Ishikawa (cell line): ENCODE measurements around the gene SPIB.

Source experiments
- CEBPB ChIP-seq: IDR thresholded peaks from 2 replicates; pipeline ENCODE4 v1.6.1; 2012
- CREB1 ChIP-seq: IDR thresholded peaks from 2 replicates; pipeline ENCODE4 v1.6.1; 2012; ENCODE audit warnings: low read depth
- EGR1 ChIP-seq: IDR thresholded peaks from 2 replicates; pipeline ENCODE4 v1.6.1; 2012
- EP300 ChIP-seq: IDR thresholded peaks from 2 replicates; pipeline ENCODE4 v1.6.1; 2012; ENCODE audit warnings: borderline replicate concordance
- FOXM1 ChIP-seq: IDR thresholded peaks from 2 replicates; pipeline ENCODE4 v1.6.1; 2012; ENCODE audit warnings: low read depth, borderline replicate concordance
- NFIC ChIP-seq: IDR thresholded peaks from 2 replicates; pipeline ENCODE4 v1.6.1; 2012
- RAD21 ChIP-seq: IDR thresholded peaks from 2 replicates; pipeline ENCODE4 v1.6.1; 2012; ENCODE audit warnings: low read depth
- TAF1 ChIP-seq: IDR thresholded peaks from 2 replicates; pipeline ENCODE4 v1.6.1; 2012; ENCODE audit warnings: low read depth, mild to moderate bottlenecking
- TCF12 ChIP-seq: IDR thresholded peaks from 2 replicates; pipeline ENCODE4 v1.6.1; 2012; ENCODE audit warnings: low read depth
- TEAD4 ChIP-seq: IDR thresholded peaks from 2 replicates; pipeline ENCODE4 v1.6.1; 2012
- YY1 ChIP-seq: IDR thresholded peaks from 2 replicates; pipeline ENCODE4 v1.6.1; 2012; ENCODE audit warnings: low read depth
- ZBTB7A ChIP-seq: IDR thresholded peaks from 2 replicates; pipeline ENCODE4 v1.6.1; 2012; ENCODE audit warnings: low read depth
- TF ChIP-seq, protein P1 (sequence below): IDR thresholded peaks from 2 replicates; pipeline ENCODE4 v1.6.1; 2012
- TF ChIP-seq, protein P2 (sequence below): IDR thresholded peaks from 2 replicates; pipeline ENCODE4 v1.6.1; 2012
- TF ChIP-seq, protein P3 (sequence below): IDR thresholded peaks from 2 replicates; pipeline ENCODE4 v1.6.1; 2012; ENCODE audit warnings: low read depth, mild to moderate bottlenecking

Gene SPIB

DNA sequence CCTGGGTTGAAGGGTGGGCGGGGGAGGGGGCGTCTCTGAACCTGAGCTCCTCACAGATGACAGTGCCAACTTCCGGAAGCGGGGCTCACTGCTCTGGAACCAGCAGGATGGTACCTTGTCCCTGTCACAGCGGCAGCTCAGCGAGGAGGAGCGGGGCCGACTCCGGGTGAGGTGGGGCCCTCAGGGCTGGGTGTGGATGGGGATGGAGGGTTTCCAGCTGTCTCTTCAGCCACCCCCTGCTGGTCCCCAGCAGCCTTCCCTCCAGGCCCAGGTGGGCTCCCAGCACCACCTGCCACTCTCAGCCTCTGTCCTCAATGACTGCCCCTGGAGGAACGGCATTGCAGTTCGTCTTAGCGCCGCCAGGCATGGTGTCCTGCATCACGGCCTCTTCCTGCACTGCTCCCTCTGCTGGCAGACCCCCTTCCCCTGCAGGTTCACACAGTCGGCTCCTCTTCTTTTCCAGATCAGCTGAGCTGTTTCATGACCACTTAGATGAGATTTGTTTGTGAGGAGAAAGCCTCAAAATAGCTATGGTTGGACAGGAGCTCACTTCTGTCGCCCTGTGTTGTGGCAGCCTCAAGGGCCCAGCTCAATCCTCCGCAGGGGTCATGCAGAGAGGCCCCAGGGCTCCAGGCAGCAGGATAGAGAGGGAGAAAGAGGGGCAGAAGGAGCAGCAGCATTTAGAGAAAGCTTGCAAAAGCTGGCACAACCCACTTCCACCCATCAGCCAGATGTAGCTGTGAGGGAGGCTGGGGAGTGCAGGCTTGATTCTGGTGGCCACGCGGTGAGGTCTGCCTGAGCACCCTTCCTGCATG lies 60.4 kb downstream of the SPIB start:
- no peak for TF ChIP-seq ZBTB7A
- TF ChIP-seq CREB1 = no peak
- no peak for TF ChIP-seq EP300
- TF ChIP-seq RAD21 = no peak
- TF ChIP-seq, protein P1, sequence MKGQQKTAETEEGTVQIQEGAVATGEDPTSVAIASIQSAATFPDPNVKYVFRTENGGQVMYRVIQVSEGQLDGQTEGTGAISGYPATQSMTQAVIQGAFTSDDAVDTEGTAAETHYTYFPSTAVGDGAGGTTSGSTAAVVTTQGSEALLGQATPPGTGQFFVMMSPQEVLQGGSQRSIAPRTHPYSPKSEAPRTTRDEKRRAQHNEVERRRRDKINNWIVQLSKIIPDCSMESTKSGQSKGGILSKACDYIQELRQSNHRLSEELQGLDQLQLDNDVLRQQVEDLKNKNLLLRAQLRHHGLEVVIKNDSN = no peak
- no peak for TF ChIP-seq NFIC
- TF ChIP-seq, protein P2, sequence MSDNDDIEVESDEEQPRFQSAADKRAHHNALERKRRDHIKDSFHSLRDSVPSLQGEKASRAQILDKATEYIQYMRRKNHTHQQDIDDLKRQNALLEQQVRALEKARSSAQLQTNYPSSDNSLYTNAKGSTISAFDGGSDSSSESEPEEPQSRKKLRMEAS = no peak

DNA sequence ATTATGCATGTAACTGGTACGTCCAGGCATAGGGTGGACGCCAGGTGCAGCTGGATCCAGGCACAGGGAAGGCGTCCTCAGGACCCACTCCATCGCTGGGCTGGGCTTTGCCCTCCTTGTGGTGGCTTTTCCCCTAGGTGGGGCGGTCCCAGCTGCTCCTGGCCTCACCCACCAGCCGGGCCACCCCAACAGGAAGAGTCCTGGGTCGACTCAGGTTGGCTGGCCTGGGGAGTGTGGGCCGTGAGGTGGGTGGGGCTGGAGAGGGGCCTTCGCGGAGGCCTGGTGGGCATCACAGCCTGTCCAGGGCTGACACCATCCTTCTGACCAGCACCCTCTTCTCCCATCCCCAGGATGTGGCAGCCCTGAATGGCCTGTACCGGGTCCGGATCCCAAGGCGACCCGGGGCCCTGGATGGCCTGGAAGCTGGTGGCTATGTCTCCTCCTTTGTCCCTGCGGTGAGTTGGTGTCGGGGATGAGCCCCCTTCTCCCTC lies 61.1 kb downstream of the SPIB start:
- no peak for TF ChIP-seq TCF12

DNA sequence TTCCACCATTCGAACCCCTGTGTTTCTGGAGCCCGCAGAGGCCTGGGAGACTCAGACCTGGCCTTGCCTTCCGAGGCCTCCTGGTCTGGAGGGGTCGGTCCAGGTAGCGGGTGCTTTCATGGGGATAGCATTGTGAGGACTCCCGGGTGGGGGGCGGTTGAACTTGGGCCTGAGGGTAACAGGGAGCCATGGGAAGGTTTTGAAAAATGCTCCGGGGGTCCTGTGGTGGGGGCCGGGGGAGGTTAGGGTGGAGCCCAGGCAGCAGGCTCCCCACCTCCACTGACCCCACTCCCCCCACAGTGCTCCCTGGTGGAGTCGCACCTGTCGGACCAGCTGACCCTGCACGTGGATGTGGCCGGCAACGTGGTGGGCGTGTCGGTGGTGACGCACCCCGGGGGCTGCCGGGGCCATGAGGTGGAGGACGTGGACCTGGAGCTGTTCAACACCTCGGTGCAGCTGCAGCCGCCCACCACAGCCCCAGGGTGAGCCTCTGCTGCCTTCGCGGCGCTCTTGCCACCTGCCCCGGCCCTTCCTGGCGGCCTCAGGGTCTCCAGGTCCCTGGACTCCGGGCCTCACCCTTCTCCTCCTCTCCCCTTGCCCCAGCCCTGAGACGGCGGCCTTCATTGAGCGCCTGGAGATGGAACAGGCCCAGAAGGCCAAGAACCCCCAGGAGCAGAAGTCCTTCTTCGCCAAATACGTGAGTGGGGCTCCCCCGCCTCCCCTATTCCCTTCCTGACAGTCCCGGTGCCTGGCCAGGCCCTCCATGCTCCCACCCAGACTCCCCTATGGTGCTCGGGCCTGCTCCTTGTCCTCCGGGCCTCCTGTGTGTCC lies 61.8 kb downstream of the SPIB start:
- TF ChIP-seq TAF1 (no peak), FOXM1 (no peak), ZBTB7A (no peak), TCF12 (no peak), EP300 (no peak), RAD21 (no peak), YY1 (no peak), EGR1 (no peak), CEBPB (no peak), NFIC (no peak), TEAD4 (no peak), CREB1 (no peak)
- TF ChIP-seq, protein P3, sequence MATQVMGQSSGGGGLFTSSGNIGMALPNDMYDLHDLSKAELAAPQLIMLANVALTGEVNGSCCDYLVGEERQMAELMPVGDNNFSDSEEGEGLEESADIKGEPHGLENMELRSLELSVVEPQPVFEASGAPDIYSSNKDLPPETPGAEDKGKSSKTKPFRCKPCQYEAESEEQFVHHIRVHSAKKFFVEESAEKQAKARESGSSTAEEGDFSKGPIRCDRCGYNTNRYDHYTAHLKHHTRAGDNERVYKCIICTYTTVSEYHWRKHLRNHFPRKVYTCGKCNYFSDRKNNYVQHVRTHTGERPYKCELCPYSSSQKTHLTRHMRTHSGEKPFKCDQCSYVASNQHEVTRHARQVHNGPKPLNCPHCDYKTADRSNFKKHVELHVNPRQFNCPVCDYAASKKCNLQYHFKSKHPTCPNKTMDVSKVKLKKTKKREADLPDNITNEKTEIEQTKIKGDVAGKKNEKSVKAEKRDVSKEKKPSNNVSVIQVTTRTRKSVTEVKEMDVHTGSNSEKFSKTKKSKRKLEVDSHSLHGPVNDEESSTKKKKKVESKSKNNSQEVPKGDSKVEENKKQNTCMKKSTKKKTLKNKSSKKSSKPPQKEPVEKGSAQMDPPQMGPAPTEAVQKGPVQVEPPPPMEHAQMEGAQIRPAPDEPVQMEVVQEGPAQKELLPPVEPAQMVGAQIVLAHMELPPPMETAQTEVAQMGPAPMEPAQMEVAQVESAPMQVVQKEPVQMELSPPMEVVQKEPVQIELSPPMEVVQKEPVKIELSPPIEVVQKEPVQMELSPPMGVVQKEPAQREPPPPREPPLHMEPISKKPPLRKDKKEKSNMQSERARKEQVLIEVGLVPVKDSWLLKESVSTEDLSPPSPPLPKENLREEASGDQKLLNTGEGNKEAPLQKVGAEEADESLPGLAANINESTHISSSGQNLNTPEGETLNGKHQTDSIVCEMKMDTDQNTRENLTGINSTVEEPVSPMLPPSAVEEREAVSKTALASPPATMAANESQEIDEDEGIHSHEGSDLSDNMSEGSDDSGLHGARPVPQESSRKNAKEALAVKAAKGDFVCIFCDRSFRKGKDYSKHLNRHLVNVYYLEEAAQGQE = no peak
- TF ChIP-seq, protein P1 = no peak
- TF ChIP-seq, protein P2 = no peak
